Inflammatory macrophage treated with lipopolysaccharide for 1 hour (primary cell): ENCODE results near the gene AR.

Experiments used
- DNase-seq, 2 donors: peaks; one replicate each; pipeline ENCODE4 v3.0.0-alpha.2; 2020 to 2022

Gene AR

GRCh38 chrX:67564475-67564874, 20.7 kb downstream of the AR start:
- DNase-seq, result no peak

- peak; percentile 4 to 16 for DNase-seq
Measured at GRCh38 chrX:67568769-67569168, 24.9 kb downstream of the AR start.

GRCh38 chrX:67570839-67571238, 27.0 kb downstream of the AR start:
- DNase-seq, result no peak

- no peak for DNase-seq
Measured at GRCh38 chrX:67574696-67575095, 30.9 kb downstream of the AR start.

- DNase-seq, result no peak
Measured at GRCh38 chrX:67582436-67582835, 38.6 kb downstream of the AR start.

GRCh38 chrX:67583171-67583570, 39.4 kb downstream of the AR start:
- no peak for DNase-seq

GRCh38 chrX:67585401-67585800, 41.6 kb downstream of the AR start:
- no peak for DNase-seq

- DNase-seq, result no peak
Measured at GRCh38 chrX:67587946-67588624, 44.3 kb downstream of the AR start.

GRCh38 chrX:67596839-67597790, 53.3 kb downstream of the AR start:
- peak; percentile 15 to 22 for DNase-seq

GRCh38 chrX:67599532-67599931, 55.7 kb downstream of the AR start:
- no peak for DNase-seq

- no peak for DNase-seq
Measured at GRCh38 chrX:67601771-67602170, 58.0 kb downstream of the AR start.

- no peak for DNase-seq
Measured at GRCh38 chrX:67604979-67605703, 61.3 kb downstream of the AR start.

GRCh38 chrX:67607466-67607865, 63.6 kb downstream of the AR start:
- DNase-seq, result no peak

- DNase-seq, result no peak
Measured at GRCh38 chrX:67610282-67610681, 66.5 kb downstream of the AR start.

- DNase-seq, result no peak
Measured at GRCh38 chrX:67612231-67612630, 68.4 kb downstream of the AR start.

GRCh38 chrX:67613366-67613765, 69.5 kb downstream of the AR start:
- no peak for DNase-seq

GRCh38 chrX:67613996-67614395, 70.2 kb downstream of the AR start:
- DNase-seq, result no peak

GRCh38 chrX:67614423-67614822, 70.6 kb downstream of the AR start:
- no peak for DNase-seq

GRCh38 chrX:67619253-67619652, 75.4 kb downstream of the AR start:
- DNase-seq, result peak; percentile 41 to 54

- no peak for DNase-seq
Measured at GRCh38 chrX:67622053-67622585, 78.3 kb downstream of the AR start.

GRCh38 chrX:67624325-67624724, 80.5 kb downstream of the AR start:
- DNase-seq, result no peak

- DNase-seq, result no peak
Measured at GRCh38 chrX:67635424-67635823, 91.6 kb downstream of the AR start.

- DNase-seq, result no peak
Measured at GRCh38 chrX:67636532-67636931, 92.7 kb downstream of the AR start.
